HepG2 (cell line): Measurements from ENCODE around the gene NSMF. TPM values are rescaled to one million over a fixed set of nuclear protein-coding genes. Genes with fewer than 3 reads are reported as not detected.

Source experiments
- ATAC-seq: fragments of 200-7000 bp; cut with Tn5 transposase; 3 replicates; pipeline ENCODE4 v1.9.1; 2020; ENCODE audit warnings: mild to moderate bottlenecking, moderate library complexity
- BruUV-seq: library from RNA; stranded (reverse); fragments of 400-500 nt; replicated peaks from 2 replicates; lab custom pipeline; 2021; lab: Mats Ljungman, UMichigan
- CTCF ChIA-PET: fragments of 300-600 bp; formaldehyde crosslinking; extraction: SDS; loops from one replicate; lab custom pipeline; 2021; ENCODE audit warnings: low total read pairs, inconsistent platforms, low intra/inter-chr PET ratio; lab: Yijun Ruan, JAX
- POLR2A ChIA-PET: fragments of 350-600 bp; sonication (Branson Sonifier 250); formaldehyde crosslinking; loops from one replicate; lab custom pipeline; 2020; ENCODE audit warnings: antibody characterized with exemption, inconsistent platforms; lab: Yijun Ruan, JAX
- DNase-seq: peaks from one replicate; pipeline ENCODE4 v3.0.0-alpha.2; 2015; ENCODE audit warnings: low spot score
- FAIRE-seq: peaks from 3 replicates; lab custom pipeline; 2011; peaks lifted over from hg19 to GRCh38; lab: Jason Lieb, UNC
- H2AFZ ChIP-seq: one replicate; pipeline ENCODE4 v1.6.1; 2011; ENCODE audit warnings: low read length, inconsistent platforms
- H3K27ac ChIP-seq: fragments of 300-600 bp; 3 replicates; pipeline ENCODE4 v1.8.0; 2011; ENCODE audit warnings: mixed run types, mild to moderate bottlenecking, mixed read lengths, low read length, inconsistent platforms; ENCODE audit not compliant: insufficient read depth; ENCODE audit errors: extremely low read length
- H3K27me3 ChIP-seq, 2 experiments: fragments of 200-600 bp in 1 of 2; 2 replicates in 1 of 2; 3 replicates in 1 of 2; pipeline versions ENCODE4 v1.6.0 to v1.8.0; 2011; ENCODE audit warnings: low read length in 2 of 2, mild to moderate bottlenecking in 2 of 2, moderate library complexity in 2 of 2, inconsistent platforms in 1 of 2; ENCODE audit not compliant: insufficient read depth in 2 of 2, control insufficient read depth in 1 of 2
- H3K36me3 ChIP-seq, 2 experiments: fragments of 200-600 bp in 1 of 2; replicated peaks in 1 of 2; 2 replicates in 1 of 2; 3 replicates in 1 of 2; pipeline versions ENCODE4 v1.5.1 to v1.8.0; 2011; ENCODE audit warnings: low read length in 2 of 2, inconsistent platforms in 1 of 2; ENCODE audit not compliant: insufficient read depth in 2 of 2, control insufficient read depth in 1 of 2
- H3K4me1 ChIP-seq: 2 replicates; pipeline ENCODE4 v1.5.1; 2012; ENCODE audit warnings: low read length, inconsistent platforms; ENCODE audit not compliant: insufficient read depth
- H3K4me2 ChIP-seq: 2 replicates; pipeline ENCODE4 v1.6.0; 2011; ENCODE audit warnings: low read depth, low read length, inconsistent platforms
- H3K4me3 ChIP-seq, 3 experiments: fragments of 200-600 bp in 1 of 3; sonication (generic), shearing (Covaris generic) in 1 of 3; replicated peaks in 1 of 3; 2 replicates each; pipeline ENCODE4 v1.5.1; 2011 to 2016; ENCODE audit warnings: low read length in 3 of 3, inconsistent platforms in 2 of 3, low read depth in 2 of 3, mild to moderate bottlenecking in 2 of 3, control low read depth in 1 of 3, mixed read lengths in 1 of 3; ENCODE audit not compliant: insufficient read depth in 1 of 3
- H3K79me2 ChIP-seq: one replicate; pipeline ENCODE4 v1.6.1; 2011; ENCODE audit warnings: low read length, inconsistent platforms; ENCODE audit not compliant: insufficient read depth
- H3K9ac ChIP-seq: 2 replicates; pipeline ENCODE4 v1.6.0; 2011; ENCODE audit warnings: mild to moderate bottlenecking, low read depth, low read length, inconsistent platforms; ENCODE audit not compliant: insufficient read depth
- H3K9me3 ChIP-seq: 2 replicates; pipeline ENCODE4 v1.5.1; 2012; ENCODE audit warnings: mild to moderate bottlenecking, low read length
- H4K20me1 ChIP-seq: 2 replicates; pipeline ENCODE4 v1.6.0; 2011; ENCODE audit warnings: inconsistent platforms, mild to moderate bottlenecking, low read length, moderate library complexity; ENCODE audit not compliant: insufficient read depth
- CBX2 ChIP-seq, 2 experiments: fragments of 200-600 bp in 1 of 2; sonication (generic); formaldehyde crosslinking in 1 of 2; IDR thresholded peaks; 2 replicates each; pipeline versions ENCODE4 v1.7.0 to v1.8.1; 2018 to 2022; ENCODE audit warnings: low read depth in 2 of 2, low read length in 1 of 2, mild to moderate bottlenecking in 1 of 2, missing genetic modification reagents in 1 of 2
- ELK4 ChIP-seq: sonication (generic); formaldehyde crosslinking; IDR thresholded peaks from 2 replicates; pipeline ENCODE4 v1.9.0; 2021; ENCODE audit warnings: missing genetic modification reagents, borderline replicate concordance
- FIP1L1 ChIP-seq: fragments of 200-400 bp; formaldehyde crosslinking; IDR thresholded peaks from 2 replicates; pipeline ENCODE4 v1.6.1; 2018; ENCODE audit warnings: low read depth, mild to moderate bottlenecking, low read length, moderate library complexity, borderline replicate concordance; ENCODE audit not compliant: insufficient read depth
- GATA4 ChIP-seq: sonication (generic); IDR thresholded peaks from 2 replicates; pipeline ENCODE4 v1.6.1; 2016; ENCODE audit warnings: antibody characterized with exemption, low read depth, borderline replicate concordance
- HOXA3 ChIP-seq: sonication (generic); formaldehyde crosslinking; IDR thresholded peaks from 2 replicates; pipeline ENCODE4 v1.5.0; 2020; ENCODE audit warnings: missing genetic modification reagents
- HOXA5 ChIP-seq: sonication (generic); formaldehyde crosslinking; IDR thresholded peaks from 2 replicates; pipeline ENCODE4 v1.4.0; 2020; ENCODE audit warnings: missing genetic modification reagents
- KDM3A ChIP-seq: IDR thresholded peaks from 2 replicates; pipeline ENCODE4 v1.6.1; 2018; ENCODE audit warnings: low read depth, missing compliant biosample characterization
- NRL ChIP-seq: sonication (generic); formaldehyde crosslinking; IDR thresholded peaks from 2 replicates; pipeline ENCODE4 v1.5.0; 2020; ENCODE audit warnings: missing genetic modification reagents, mild to moderate bottlenecking, moderate library complexity, borderline replicate concordance
- PRMT3 ChIP-seq: sonication (generic); formaldehyde crosslinking; IDR thresholded peaks from 2 replicates; pipeline ENCODE4 v1.8.1; 2022; ENCODE audit warnings: low read depth, mild to moderate bottlenecking, moderate library complexity, missing genetic modification reagents, borderline replicate concordance
- RXRA ChIP-seq: sonication (generic); formaldehyde crosslinking; IDR thresholded peaks from 2 replicates; pipeline ENCODE4 v1.5.1; 2020; ENCODE audit warnings: missing genetic modification reagents
- SCMH1 ChIP-seq: sonication (generic); formaldehyde crosslinking; IDR thresholded peaks from 2 replicates; pipeline ENCODE4 v1.9.0; 2021; ENCODE audit warnings: missing genetic modification reagents, mild to moderate bottlenecking, borderline replicate concordance
- SP2 ChIP-seq: sonication (generic); formaldehyde crosslinking; IDR thresholded peaks from 2 replicates; pipeline ENCODE4 v1.5.1; 2020; ENCODE audit warnings: mild to moderate bottlenecking, missing genetic modification reagents
- TRAFD1 ChIP-seq: sonication (generic); formaldehyde crosslinking; IDR thresholded peaks from 2 replicates; pipeline ENCODE4 v1.5.1; 2020; ENCODE audit warnings: missing genetic modification reagents, mild to moderate bottlenecking, borderline replicate concordance
- ZMAT3 ChIP-seq: sonication (generic); formaldehyde crosslinking; conservative IDR thresholded peaks from 2 replicates; pipeline ENCODE4 v1.7.0; 2021; ENCODE audit warnings: missing genetic modification reagents
- ZNF749 ChIP-seq: sonication (generic); formaldehyde crosslinking; IDR thresholded peaks from 2 replicates; pipeline ENCODE4 v1.8.0; 2022; ENCODE audit warnings: mild to moderate bottlenecking, missing genetic modification reagents, moderate library complexity, borderline replicate concordance
- ZNF816 ChIP-seq: sonication (generic); formaldehyde crosslinking; IDR thresholded peaks from 2 replicates; pipeline ENCODE4 v1.8.0; 2022; ENCODE audit warnings: missing genetic modification reagents, mild to moderate bottlenecking, borderline replicate concordance
- WGBS: methylation state at CpG from one replicate; pipeline ENCODE4 v1.1.6; 2017; ENCODE audit warnings: low lambda C conversion rate; 5-methylcytosine and 5-hydroxymethylcytosine counted together
- in situ Hi-C: cut with HindIII; loops from 2 replicates; pipeline ENCODE4 v1.10.0; 2017; ENCODE audit warnings: low pct_unique_long_range_greater_than_20kb; ENCODE audit not compliant: extremely low pct_ligation_motif_present
- intact Hi-C: fragments of 100-400 bp; cut with micrococcal nuclease; formaldehyde crosslinking; loops from one replicate; pipeline ENCODE4 v1.10.0; 2022; ENCODE audit not compliant: unreplicated experiment
- polyA plus RNA-seq, 8 experiments: library from polyadenylated mRNA; depleted of rRNA in 3 of 8; stranded (reverse) in 7 of 8; unstranded in 1 of 8; fragments of >200 nt; fragmentation: Illumina TruSeq in 4 of 8; extraction: Trizol in 4 of 8; gene quantifications; 2 replicates each; pipeline versions ENCODE4 v1.2.1 to v1.2.3, GENCODE V29; 2011 to 2016; ENCODE audit warnings: low read depth in 4 of 8, missing spikeins in 1 of 8, mixed read lengths in 1 of 8; ENCODE audit not compliant: insufficient read depth in 1 of 8
- total RNA-seq, 5 experiments: library from RNA; depleted of rRNA; stranded (reverse); fragments of >200 nt; fragmentation: Illumina TruSeq; extraction: Trizol; gene quantifications; 2 replicates each; pipeline ENCODE4 v1.2.3, GENCODE V29; 2016; ENCODE audit warnings: low read depth in 1 of 5

Gene NSMF
- total and polyA plus RNA-seq, 2 of the 13 experiments (the other 11 are each of a cell fraction or from before 2014, with no cell fraction given): 44.3 to 183 TPM

- no peak for DNase-seq
- ATAC-seq: no peak
- Histone ChIP-seq H2AFZ (no peak overlapping the region), H3K9ac (no peak overlapping the region), H4K20me1 (no peaks in the 10 kb centered on the region), H3K4me1 (peaks cover 13% of the 10 kb centered on the region), H3K27ac (no peak overlapping the region), H3K4me3 (no peak overlapping the region), H3K4me2 (no peak overlapping the region), H3K79me2 (no peaks in the 10 kb centered on the region), H3K9me3 (no peaks in the 10 kb centered on the region), H3K36me3 (no peaks in the 10 kb centered on the region), H3K27me3 (no peaks in the 10 kb centered on the region)
- POLR2A ChIA-PET: no interaction called here
- WGBS: 85% methylated on average over 9 of the region's 17 CpGs
- intact Hi-C loops: no loop called here
- FAIRE-seq: no peak
- no TSS peak for BruUV-seq
- CTCF ChIA-PET: no interaction called here
- in situ Hi-C loops: no loop called here
- TF ChIP-seq RXRA (CRISPR knock-in tag): no peak
- TF ChIP-seq CBX2 (IDR thresholded peaks at IDR 0.05; ENCODE audit: low read depth, low read length): no peak
- TF ChIP-seq CBX2 (CRISPR knock-in tag; IDR thresholded peaks at IDR 0.05; ENCODE audit: low read depth): no peak
- TF ChIP-seq ZMAT3 (CRISPR knock-in tag): no peak
- TF ChIP-seq HOXA3 (CRISPR knock-in tag): no peak
- TF ChIP-seq SP2 (CRISPR knock-in tag): no peak
- TF ChIP-seq NRL (CRISPR knock-in tag): no peak
- TF ChIP-seq ZNF816 (CRISPR knock-in tag): no peak
- no peak for TF ChIP-seq PRMT3 (CRISPR knock-in tag)
- no peak for TF ChIP-seq TRAFD1
- TF ChIP-seq ZNF749: no peak
- TF ChIP-seq GATA4: no peak
- no peak for TF ChIP-seq FIP1L1
- TF ChIP-seq HOXA5 (CRISPR knock-in tag): no peak
- TF ChIP-seq SCMH1: no peak
- no peak for TF ChIP-seq ELK4 (CRISPR knock-in tag)
- no peak for TF ChIP-seq KDM3A
Measured at GRCh38 chr9:137411260-137411644, 47.9 kb downstream of the NSMF start.
